HG02588 (cell line): ENCODE measurements around the gene OTP.

ENCODE experiments used
- ATAC-seq: cut with Tn5 transposase; IDR thresholded peaks from one replicate; pipeline ENCODE4 v1.9.1; 2021; ENCODE audit warnings: mild to moderate bottlenecking, moderate library complexity; ENCODE audit not compliant: unreplicated experiment

OTP gene

GRCh38 chr5:77637998-77638762 lies at the start of gene OTP:
Gene OTP (minus strand): TSS chr5:77638713. CDS start chr5:77638549, 164 bp downstream.
- ATAC-seq: no peak

- no peak for ATAC-seq
These were observed 44.7 kb upstream of the OTP start for GRCh38 chr5:77683171-77683732.

GRCh38 chr5:77670526-77670925 lies 32.0 kb upstream of the OTP start:
- ATAC-seq: no peak

GRCh38 chr5:77669677-77670076 lies 31.2 kb upstream of the OTP start:
- no peak for ATAC-seq

GRCh38 chr5:77663090-77663863 lies 24.8 kb upstream of the OTP start:
- no peak for ATAC-seq

GRCh38 chr5:77662635-77663034 lies 24.1 kb upstream of the OTP start:
- no peak for ATAC-seq

GRCh38 chr5:77658662-77659061 lies 20.1 kb upstream of the OTP start:
- ATAC-seq: no peak

GRCh38 chr5:77651343-77651742 lies 12.8 kb upstream of the OTP start:
- no peak for ATAC-seq

- no peak for ATAC-seq
These were observed 12.2 kb upstream of the OTP start for GRCh38 chr5:77650686-77651085.

GRCh38 chr5:77649776-77650175 lies 11.3 kb upstream of the OTP start:
- no peak for ATAC-seq

- no peak for ATAC-seq
These were observed 7.6 kb upstream of the OTP start for GRCh38 chr5:77645995-77646639.

- peak; percentile 82 for ATAC-seq
These were observed 6.9 kb upstream of the OTP start for GRCh38 chr5:77645158-77645994.

- no peak for ATAC-seq
These were observed 6.1 kb upstream of the OTP start for GRCh38 chr5:77644371-77645157.

GRCh38 chr5:77643654-77644370 lies 5.3 kb upstream of the OTP start:
- ATAC-seq: no peak

- ATAC-seq: no peak
These were observed 4.5 kb upstream of the OTP start for GRCh38 chr5:77642738-77643653.

- ATAC-seq: no peak
These were observed 3.6 kb upstream of the OTP start for GRCh38 chr5:77641963-77642737.

- ATAC-seq: no peak
These were observed 3.0 kb upstream of the OTP start for GRCh38 chr5:77641397-77641943.
